GM18907 (cell line): ENCODE measurements around the gene MRPS15.

Source experiments
- ATAC-seq: cut with Tn5 transposase; IDR thresholded peaks from one replicate; pipeline ENCODE4 v1.9.1; 2021; ENCODE audit warnings: mild to moderate bottlenecking, moderate library complexity; ENCODE audit not compliant: unreplicated experiment

Gene MRPS15

DNA sequence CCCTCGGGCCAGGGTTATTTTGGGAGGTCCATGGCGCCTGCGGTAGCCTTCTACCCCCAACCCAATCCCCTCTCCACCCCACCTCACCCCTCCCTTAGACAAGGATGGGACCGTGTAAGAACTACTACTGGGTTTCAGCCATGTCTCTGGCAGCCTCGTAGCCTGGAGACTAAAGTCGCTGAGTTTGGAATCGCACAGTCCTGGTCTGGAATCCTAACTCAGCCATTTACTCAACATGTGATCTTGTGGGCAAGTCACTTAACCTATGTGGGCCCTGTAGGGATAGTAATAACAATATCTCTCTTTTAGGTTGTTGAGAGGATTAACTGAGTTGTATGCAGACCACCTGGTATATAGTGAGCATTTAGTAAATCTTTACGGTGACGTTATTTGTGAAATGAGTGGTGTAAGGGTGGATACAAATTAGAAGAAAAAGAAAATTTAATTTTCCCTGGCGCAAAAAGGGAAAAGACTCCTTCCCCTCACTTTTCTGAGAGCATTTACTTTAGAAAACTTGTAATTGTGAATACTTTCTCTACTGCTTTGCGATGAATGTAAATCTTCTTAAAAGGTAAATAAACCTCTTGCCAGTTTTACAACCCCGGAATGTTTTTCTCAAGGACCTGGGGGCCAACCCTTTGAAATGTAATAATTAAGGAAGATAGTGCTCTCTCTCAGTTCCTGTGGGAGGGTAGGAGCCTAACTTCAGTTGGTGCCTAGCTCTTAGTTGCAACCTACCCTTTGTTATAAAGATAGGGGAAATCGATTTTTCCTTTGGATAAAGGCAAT, 615 bp upstream of the MRPS15 start:
- no peak for ATAC-seq

DNA sequence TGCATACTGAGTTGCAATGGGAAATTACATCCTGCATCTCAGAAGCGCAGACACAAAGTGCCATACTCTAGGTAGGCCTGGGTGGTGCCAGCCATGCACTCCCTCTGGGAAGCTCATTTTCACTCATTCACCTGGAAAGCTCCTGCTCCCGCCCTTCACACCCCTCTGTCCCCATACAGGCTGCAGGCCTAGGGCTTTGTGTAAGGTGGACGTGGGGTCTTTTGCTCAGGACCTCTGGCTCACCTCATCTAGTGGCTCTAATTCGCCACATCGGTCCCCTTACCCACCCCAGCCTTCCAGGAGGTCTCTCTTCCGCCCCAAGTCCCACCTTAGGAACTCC, 751 bp downstream of the MRPS15 start:
- no peak for ATAC-seq

DNA sequence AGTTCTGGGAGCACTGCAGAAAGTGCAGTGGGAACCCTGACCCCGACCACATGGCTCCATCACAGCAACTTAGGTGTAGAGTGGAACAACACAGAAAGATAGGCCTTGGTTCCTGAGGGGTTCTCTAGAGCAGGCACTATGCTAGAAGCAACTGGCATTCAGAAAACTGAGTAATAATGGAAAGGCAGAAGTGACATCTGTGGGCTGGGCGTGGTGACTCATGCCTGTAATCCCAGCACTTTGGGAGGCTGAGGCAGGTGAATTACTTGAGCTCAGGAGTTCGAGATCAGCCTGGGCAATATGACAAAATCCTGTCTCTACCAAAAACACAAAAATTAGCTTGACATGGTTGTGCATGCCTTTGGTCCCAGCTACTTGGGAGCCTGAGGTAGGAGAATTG, 5.3 kb downstream of the MRPS15 start:
- no peak for ATAC-seq

DNA sequence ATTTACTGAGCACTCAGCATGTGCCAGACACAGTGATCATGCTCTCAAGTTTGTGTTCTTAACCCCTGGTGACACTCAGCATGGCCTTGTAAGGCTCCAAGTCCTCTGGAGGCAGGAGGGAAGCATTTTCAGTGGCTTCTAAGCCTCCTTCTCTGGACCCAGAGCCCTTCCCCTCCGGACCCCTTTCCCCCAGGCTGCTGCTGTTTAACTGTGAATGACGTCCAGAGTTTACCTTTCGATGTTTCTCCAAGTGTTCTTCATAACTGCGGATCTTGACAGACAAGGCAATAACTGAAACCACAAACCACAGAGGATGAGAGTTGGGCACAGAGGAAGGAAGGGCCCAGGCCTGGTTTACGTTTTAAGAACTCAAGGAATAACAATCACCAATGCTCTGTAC, 6.5 kb downstream of the MRPS15 start:
- ATAC-seq: no peak

DNA sequence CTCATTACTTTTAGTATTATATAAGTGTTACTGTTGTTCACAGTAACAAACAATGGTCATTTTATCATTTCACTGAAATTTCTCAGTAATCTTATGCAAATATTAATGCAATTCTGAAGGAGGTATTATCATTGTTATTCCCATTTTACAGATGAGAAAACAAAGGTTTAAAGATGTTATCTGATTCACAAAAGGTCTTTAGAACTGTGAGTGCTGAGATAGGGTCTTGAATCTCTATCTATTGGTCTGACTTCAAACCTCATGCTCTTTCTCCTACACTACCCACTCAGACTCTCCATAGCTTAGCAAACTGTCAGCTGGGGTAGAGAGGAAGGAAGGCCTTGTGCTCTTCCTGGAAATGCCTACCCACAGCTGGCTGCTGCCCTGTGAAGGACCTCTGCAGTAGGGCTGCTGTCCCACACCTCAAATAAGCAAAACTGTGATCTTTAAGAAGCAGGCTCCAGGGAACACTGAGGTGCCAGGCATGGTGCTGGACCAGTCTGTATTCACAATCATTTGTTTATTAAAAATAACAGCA, 7.7 kb downstream of the MRPS15 start:
- no peak for ATAC-seq

DNA sequence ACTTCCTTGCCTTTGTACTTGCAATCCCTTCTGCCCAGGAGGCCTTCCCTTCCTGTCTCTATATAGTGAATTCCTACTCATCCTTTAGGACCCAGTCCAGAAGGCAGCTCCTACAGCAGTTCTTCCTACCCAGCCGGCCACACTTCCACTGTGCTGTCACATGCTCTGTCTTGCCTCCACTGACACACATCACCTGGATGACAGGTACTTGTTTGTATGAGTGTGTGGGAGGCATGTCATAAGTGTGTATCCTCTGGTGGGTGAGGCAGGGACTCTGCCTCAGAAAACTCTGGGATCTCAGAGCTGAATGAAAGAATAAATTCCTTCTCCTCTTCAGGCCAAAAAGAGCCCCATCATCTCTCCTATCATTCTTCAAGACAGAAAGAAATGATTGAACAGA, 8.8 kb downstream of the MRPS15 start:
- no peak for ATAC-seq

DNA sequence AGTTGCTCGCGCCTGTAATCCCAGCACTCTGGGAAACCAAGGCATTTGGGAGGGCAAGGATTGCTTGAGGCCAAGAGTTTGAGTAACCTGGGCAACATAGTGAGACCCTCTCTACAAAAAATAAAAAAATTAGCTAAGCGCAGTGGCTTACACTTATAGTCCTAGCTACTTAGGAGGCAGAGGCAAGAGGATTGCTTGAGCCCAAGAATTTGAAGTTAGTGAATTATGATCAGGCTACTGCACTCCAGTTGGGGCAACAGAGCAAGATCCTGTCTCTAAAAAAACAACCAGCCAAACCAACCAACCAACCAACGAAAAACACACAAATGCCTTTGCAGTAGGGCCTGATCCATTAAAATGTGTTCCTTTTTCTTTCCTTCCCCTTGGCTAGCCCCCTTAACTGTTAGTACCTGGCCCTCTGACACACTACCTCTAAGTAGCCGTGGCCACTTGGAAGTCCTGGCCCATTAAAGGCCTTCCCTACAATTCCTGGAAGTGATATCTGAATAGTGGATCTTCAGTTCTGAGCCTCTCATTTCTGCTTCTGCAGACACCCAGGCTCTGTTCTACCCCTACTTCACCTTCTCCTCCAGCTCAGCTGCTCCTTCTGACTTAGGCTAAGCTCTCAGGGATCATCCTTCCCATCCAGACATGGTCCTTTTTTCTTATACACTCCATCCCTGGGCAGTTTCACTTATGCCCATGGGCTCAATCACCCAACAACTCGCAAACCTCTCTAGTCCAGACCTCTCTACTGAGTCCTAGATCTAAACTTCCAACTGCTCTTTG, 10.4 kb downstream of the MRPS15 start:
- no peak for ATAC-seq

DNA sequence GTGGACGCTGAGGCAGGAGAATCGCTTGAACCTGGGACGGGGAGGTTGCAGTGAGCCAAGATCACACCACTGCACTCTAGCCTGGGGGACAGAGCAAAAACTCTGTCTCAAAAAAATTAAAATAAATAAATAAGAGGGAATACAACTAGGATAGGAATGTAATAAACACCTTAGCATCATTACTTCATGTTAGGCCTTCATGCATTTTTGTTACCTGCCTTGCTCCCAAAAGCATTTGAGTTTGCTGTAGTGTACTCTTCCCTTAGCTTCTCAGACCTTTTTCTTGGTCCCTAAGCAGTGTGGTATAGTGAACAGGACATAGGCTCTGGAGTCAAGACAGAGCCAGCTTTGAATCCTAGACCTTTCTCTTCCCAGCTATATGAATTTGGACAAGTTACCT, 11.1 kb downstream of the MRPS15 start:
- no peak for ATAC-seq

DNA sequence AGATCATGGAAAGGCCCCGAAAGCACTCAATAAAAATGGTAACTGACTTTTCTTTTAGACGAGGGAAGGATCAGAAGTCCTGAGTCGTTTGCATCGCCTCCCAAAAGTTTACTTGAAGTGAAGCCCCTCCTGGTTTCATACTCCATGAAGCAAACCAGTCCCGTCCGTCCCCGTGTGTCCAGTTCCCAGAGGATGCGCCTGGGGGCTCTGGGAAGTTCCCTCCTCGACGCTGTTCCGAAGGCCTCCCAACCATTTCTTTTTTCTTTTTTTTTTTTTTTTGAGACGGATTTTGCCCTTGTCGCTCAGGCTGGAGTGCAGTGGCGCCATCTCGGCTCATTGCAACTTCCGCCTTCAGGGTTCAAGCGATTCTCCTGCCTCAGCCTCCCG, 13.3 kb downstream of the MRPS15 start:
- no peak for ATAC-seq

DNA sequence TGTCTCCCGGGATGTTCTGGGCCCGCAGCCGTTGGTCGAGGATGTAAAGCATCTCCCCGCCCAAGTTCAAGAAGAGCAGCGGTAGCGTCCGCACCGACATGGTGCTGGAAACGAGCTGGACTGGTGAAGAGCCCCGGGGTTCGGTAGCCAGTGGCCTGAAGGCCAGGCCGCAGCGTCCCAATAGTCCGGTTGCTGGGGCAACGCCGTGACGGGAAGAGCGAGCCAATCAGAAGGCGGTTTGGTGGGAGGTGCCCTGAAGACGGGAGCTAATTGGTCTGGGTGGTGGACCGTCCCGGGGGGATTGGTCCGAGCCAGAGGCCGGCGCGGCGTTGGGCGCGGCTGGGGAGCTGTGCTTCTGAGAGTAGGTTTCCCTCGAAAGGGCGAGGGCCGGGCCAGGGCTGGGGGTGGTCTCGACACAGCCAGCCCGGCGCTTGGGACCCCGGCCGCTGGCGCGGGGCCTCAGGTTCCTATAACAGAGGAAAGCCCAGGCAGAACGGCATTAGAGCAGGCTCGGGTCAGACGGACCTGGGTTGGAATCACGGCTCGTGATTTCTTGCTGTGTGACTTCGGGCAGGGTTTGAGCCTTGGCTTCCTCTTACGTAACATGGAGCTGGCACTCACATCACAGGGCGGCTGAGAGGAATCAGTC, 13.8 kb downstream of the MRPS15 start, which contains the start of gene OSCP1:
Gene OSCP1 (minus strand): TSS at position 182 of the 649 bp plus-strand sequence. CDS start 82 bp downstream, at position 100.
- peak; percentile 96 for ATAC-seq

DNA sequence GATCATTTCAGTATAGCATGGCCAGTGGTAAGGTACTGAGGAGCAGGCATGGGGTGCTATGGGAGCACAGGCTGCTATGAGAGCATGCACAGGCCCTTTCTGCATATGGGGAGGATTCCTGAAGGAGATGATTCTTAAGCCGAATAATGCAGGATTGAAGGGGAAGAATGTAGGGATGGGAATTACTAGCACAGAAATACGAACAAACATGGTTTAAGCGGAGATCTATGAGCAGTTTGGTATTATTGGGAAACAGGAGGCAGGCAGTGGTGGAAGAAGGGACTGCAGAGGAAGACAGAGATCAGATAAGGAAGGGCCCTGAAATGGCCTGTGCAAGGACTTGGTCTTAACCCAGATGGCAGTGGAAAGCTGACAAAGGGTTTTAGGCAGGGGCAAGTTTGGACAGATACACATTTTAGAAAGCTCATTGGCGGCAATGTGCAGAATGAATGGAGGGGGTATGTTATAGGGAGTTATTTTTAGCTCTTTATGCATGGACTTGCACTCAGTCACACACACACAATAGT, 15.6 kb downstream of the MRPS15 start:
- ATAC-seq: no peak

DNA sequence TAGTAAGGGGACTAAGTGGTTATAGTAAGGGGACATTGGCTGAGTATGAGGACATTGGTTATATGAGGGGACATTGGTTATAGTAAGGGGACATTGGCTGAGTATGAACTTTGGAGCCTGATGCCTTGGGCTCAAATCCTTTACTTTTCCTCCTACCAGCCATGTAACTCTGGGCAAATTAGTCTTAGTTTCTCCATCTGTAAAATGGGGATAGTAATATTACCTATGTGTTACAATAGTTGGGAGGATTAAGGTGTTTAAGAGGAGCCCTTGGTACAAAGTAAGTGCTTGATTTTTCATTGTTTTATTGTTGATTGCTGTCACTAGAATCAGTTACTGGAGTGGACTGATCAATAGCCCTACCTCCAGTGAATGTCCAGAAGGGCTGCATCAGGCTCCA, 16.7 kb downstream of the MRPS15 start:
- no peak for ATAC-seq

DNA sequence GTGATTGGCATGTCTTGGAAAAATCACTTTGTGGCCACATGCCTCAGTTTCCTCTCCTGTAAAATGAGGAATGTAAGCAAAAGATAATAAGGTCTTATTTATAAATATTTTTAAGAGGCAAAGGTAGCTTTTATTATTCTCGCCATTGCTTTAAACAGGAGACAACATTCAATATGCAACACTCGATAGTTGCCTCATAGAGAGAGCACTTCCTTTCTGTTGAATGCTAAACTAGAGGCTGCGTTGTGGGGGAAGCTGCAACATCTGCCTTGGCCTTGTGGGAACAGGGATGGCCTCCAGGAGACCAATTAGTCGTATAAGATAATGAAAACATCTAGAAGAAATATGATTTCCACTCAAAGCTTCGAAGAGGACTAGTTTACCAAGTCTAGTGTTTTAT, 17.4 kb downstream of the MRPS15 start:
- ATAC-seq: no peak

DNA sequence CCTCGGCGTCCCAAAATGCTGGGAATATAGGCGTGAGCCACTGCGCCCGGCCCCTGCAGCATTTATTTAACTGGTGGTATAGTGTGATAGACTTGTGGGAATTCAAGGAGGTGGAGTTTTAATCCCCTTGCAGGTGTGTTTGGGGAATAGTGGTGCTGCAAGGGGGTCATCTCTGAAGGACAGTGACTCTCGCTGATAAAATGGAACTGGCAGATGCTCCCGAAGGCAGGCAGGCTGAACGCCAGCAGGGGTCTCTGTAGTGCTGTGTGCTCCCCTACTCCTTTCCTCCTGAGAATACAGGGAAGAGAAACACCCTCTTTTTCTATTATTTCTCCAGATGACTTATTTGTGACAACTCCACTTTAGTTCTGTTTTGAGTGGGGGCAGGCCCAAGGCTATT, 17.9 kb downstream of the MRPS15 start:
- ATAC-seq: no peak

DNA sequence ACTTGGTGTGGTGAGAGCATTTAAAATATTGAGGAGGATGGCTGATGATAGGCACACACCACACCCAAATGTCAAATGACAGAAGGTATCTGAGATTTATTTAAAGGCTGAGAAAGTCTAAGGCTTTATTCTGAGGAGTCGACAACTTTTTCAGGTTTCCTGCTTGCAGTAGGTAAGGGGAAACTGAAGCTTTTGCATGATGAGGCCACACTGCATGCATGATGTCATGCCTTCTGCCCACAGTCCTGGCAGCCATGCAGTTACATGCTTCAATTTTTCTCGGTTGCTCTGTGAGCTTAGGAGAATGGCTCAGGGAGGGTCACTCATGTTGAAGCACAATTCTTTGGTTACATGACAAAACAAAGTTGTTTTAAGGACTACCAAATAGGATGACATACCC, 20.9 kb downstream of the MRPS15 start:
- ATAC-seq: no peak

DNA sequence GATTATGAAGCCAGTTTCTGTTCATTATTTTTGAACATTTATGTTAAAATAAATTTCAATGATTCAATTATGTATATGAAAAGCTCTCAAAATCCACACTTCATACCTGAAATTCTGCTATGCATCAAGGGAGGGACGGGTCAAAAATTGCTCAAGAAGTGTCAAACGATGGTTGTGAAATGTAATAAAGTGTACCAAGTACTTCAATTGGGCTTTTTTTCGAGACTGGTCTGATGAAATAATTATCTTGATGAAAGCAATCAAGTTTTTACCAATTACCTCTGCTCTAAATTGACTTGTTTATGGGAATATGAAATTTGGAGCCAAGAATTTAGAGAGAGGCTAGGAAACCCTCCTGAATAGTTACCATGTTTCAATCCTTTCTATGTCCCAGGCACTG, 21.8 kb downstream of the MRPS15 start:
- no peak for ATAC-seq

DNA sequence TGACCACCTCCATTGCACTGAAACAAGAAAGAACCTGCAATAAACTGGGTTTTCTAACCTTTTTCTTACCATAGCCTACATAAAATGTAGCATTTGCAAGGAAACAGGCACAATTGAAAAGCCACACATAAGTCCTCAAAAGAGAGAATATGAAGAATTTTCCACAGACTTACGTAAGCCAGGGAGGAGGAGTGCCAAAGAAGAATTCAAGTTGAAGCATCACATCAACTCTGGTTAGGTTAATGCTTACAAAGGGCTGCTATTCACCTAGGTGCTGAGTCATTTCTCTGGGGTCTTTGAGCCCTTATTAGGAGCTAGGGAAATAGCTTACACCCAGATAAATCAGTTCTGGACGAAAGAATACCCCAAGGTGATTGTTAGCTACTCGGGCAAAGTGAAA, 23.5 kb downstream of the MRPS15 start:
- no peak for ATAC-seq

DNA sequence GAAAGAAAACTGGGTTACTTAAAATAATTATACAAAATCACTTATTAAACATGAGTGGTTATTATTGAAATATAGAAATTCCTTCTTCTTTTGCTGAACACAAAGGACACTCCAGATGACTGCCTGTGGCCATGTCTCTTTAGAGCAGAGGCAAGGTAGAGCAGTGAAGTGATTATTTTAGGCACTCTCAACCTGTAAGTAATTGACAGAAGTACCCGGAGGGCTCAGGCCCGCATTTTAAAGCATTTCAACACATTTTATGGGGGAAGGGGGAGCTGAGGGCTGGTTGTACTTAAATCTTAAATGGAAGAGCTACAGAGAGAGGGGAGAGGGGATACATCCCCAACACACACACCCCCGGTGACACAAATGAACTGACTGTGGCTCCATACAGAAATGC, 24.1 kb downstream of the MRPS15 start:
- ATAC-seq: no peak

DNA sequence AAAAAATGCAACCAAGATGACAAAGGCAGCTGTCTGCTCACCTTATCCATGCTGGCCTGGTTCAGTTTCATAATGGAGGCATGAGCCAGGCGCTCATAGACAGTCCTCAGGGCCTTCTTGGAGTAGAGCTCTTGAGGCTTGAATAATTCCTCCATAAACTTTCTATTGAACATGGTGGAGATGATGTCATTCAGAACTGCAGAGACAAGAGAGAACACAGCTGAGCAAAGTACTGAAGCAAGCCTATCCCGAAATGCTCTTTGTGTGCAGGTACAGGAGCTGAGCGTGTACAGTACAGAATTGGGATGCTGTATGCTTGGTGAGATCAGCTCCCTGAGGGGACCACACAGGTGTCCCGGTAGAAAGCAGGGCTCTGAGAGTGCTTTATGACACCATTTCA, 25.5 kb downstream of the MRPS15 start:
- ATAC-seq: no peak

DNA sequence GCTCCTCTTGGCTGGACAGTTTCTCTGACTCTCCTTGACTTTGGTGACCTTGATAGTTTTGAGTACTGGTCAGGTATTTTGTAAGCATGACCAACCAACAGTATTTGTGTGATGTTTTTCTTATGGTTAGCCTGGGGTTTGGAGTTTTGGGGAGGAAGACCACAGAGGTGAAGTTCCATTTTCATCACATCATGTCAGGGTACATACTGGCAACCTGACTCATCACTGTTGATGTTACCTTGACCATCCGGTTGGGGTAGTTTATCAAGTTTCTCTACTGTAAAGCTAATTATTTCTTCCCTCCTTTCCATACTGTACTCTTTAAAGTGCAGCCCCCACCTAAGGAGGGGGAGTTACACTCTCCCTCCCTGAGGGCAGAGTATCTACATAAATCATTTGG, 27.4 kb downstream of the MRPS15 start:
- ATAC-seq: no peak

DNA sequence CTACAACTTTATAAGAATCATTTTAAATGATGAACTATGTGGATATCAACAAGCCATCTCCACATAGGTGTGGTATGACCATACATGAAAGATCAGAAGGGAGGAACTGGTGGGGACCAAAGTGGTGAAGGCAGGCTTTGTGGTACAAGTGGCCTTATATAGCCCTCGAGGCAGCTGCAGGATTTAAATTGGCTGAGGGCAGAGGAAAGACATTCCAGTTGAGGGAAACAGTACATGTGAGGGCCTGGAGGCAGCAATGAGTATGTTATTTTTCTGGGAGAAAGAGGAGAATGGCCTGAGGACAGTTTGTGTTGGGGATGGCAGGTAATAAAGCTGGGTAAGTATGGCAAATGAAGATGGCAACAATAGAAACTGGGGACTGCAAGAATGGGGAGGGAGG, 31.1 kb downstream of the MRPS15 start:
- ATAC-seq: no peak
